GM23338 (cell line): ENCODE measurements around the gene PER2.
"Not testable (repeated sequence)": the region's sequence is repeated elsewhere in the genome, so short reads cannot be mapped to it uniquely, and the experiment has no call there.

Experiments
- CTCF ChIP-seq, 2 experiments: fragments of 200-600 bp in 1 of 2; sonication (generic) in 1 of 2; conservative IDR thresholded peaks; 2 replicates each; pipeline versions ENCODE4 v1.5.1 to v1.6.1; 2016 to 2017; ENCODE audit warnings: antibody characterized with exemption in 2 of 2, low read depth in 2 of 2, mild to moderate bottlenecking in 2 of 2, moderate library complexity in 1 of 2
- EZH2 ChIP-seq: fragments of 200-600 bp; sonication (generic); IDR thresholded peaks from one replicate; pipeline ENCODE4 v1.8.0; 2017; ENCODE audit warnings: antibody characterized with exemption, mild to moderate bottlenecking, low read depth; ENCODE audit not compliant: unreplicated experiment
- POLR2AphosphoS5 ChIP-seq: IDR thresholded peaks from 2 replicates; pipeline ENCODE4 v1.6.1; 2016; ENCODE audit warnings: antibody characterized with exemption, low read depth

GRCh38 chr2:238271686-238272085 is 16.7 kb downstream of the PER2 start:
- not testable (repeated sequence) for TF ChIP-seq CTCF (conservative IDR thresholded peaks at IDR 0.05; ENCODE audit: low read depth in 2 of 2); POLR2AphosphoS5; EZH2
